Dendritic cell treated with granulocyte-macrophage colony-stimulating factor and Interleukin-4, amounts not matched to agents 40 ng/mL and 50 ng/mL, for 4 days (primary cell): ENCODE data around the gene TLDC2.

Source experiments
- H3K27ac Mint-ChIP-seq: one replicate; pipeline ENCODE4 v1.8.0; 2022; ENCODE audit warnings: mild to moderate bottlenecking, mixed read lengths
- H3K27me3 Mint-ChIP-seq: one replicate; pipeline ENCODE4 v1.8.0; 2022; ENCODE audit warnings: mild to moderate bottlenecking, mixed read lengths
- H3K36me3 Mint-ChIP-seq: one replicate; pipeline ENCODE4 v1.8.0; 2022; ENCODE audit warnings: low read depth, mixed read lengths
- H3K4me1 Mint-ChIP-seq: one replicate; pipeline ENCODE4 v1.8.0; 2022; ENCODE audit warnings: low read depth, mixed read lengths
- H3K4me3 Mint-ChIP-seq: one replicate; pipeline ENCODE4 v1.8.0; 2022; ENCODE audit warnings: mild to moderate bottlenecking, moderate library complexity, mixed read lengths
- H3K9me3 Mint-ChIP-seq: one replicate; pipeline ENCODE4 v1.8.0; 2022; ENCODE audit warnings: mixed read lengths
- intact Hi-C: fragments of 100-400 bp; cut with micrococcal nuclease; formaldehyde crosslinking; loops from one replicate; pipeline ENCODE4 v1.15.0; 2022

The TLDC2 gene

DNA sequence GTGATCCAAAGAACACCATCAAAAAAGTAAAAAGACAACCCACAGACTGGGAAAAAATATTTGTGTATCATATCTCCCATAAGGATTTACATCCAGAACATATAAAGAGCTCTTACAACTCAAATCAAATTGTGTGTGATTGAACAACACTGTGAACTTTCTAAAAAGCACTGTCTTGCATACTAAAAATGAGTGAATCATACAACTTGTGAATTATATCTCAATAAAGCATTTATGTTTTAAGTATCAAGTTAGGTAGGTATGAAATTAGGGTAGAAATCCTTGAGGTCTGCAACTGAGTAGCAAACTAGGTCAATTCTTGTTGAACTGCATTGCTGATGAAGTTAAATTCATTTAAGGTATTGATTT is 61.4 kb downstream of the TLDC2 start:
- H3K9me3 Mint-ChIP-seq, result no peaks in the 10 kb centered on the region
- peak overlapping the region; percentile 64 for H3K27ac Mint-ChIP-seq
- H3K4me1 Mint-ChIP-seq, result peaks cover 63% of the 10 kb centered on the region
- peaks cover 99% of the 10 kb centered on the region for H3K36me3 Mint-ChIP-seq
- H3K27me3 Mint-ChIP-seq, result no peaks in the 10 kb centered on the region
- intact Hi-C loops, result loop anchor here (10.0 kb wide), 1 partner anchor 147 kb away; no protein-coding TSS in a partner anchor
- no peak overlapping the region for H3K4me3 Mint-ChIP-seq

GRCh38 chr20:36941401-36941835 is 65.5 kb downstream of the TLDC2 start:
- Mint-ChIP-seq H3K27me3 (no peaks in the 10 kb centered on the region), H3K9me3 (no peaks in the 10 kb centered on the region), H3K4me1 (peaks cover 55% of the 10 kb centered on the region), H3K27ac (peak overlapping the region; percentile 82), H3K4me3 (no peak overlapping the region), H3K36me3 (peaks cover 99% of the 10 kb centered on the region)
- intact Hi-C loops, result no loop called here
